Fibroblast of gingiva (primary cell): ENCODE results near the gene SLC1A7.

ENCODE experiments used
- DNase-seq: peaks from one replicate; pipeline ENCODE4 v3.0.0-alpha.2; 2011; ENCODE audit warnings: low read depth

Gene SLC1A7

DNA sequence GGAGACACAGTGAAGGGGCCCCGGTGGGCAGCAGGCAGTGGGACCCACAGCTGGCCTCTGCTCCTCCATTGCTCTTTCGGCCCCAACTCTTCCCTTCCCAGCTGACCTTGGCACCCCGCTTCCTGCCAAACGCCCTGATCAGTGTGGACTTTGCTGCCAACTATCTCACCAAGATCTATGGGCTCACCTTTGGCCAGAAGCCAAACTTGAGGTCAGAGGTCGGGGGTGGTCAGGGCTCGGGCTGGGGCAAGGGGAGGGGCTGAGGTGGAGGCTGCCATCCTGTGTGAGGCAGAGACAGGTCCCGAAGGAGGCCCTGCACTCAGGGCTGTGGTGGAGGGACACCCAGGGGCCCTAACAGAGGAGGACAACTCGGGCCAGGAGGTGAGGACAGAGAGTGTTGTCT, 66.7 kb downstream of the SLC1A7 start:
- no peak for DNase-seq

DNA sequence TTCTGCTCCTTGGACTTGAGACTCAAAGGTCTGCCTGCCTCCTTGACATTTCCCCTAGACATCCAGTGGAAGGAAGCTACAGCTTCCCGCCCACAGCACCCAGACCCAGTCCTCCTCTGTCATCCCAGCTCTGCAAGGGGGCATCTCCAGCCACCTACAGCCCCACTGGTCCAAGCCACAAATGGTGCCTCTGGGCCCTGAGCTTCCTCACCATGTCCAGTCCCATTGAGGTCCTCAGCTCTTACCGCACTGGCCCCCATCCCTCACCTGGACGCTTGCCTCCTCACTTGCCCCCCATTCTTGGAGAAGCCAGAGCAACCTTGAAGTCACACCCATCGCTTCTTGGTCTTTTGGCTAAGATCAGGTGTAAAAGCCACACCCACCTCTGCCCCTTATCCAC, 67.2 kb downstream of the SLC1A7 start:
- DNase-seq, result no peak

DNA sequence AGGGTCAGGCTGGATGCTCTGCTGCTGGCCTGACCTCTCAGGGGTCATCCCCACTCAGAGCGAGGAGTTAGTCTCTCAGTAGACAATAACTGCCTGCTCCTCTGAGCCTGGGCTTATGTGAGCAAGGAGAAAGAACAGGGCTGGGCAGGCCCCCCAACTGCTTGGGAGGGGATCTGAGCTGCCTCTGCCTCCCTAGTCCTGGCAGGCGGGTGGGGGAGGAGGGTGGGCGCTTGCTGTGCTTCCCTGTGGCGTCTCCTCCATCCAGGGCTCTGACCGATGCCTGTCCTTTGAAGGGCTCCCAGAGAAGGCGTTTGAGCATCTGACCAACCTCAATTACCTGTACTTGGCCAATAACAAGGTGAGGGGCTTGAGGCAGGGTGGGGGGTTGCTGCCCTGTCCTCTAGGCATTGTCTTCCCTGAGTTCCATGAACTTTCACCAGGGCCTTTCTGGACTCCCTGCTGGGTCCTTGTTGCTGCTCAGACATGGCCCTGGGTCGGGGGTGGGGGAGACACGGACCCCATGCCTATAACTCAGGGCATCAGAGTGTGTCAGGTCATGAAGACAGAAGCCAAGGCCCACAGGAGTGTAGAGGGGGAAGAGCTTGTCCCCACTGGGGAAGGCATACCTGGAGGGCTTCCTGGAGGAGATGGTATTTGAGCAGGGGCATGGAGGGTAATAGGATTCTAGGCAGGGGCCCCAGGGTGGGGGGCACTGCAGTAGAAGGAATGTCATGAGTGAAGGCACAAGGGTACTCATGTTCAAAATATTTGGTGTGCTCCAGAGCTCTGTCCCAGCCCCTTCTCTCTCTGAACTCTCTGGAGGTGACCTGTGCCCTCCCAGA, 67.9 kb downstream of the SLC1A7 start:
- no peak for DNase-seq

DNA sequence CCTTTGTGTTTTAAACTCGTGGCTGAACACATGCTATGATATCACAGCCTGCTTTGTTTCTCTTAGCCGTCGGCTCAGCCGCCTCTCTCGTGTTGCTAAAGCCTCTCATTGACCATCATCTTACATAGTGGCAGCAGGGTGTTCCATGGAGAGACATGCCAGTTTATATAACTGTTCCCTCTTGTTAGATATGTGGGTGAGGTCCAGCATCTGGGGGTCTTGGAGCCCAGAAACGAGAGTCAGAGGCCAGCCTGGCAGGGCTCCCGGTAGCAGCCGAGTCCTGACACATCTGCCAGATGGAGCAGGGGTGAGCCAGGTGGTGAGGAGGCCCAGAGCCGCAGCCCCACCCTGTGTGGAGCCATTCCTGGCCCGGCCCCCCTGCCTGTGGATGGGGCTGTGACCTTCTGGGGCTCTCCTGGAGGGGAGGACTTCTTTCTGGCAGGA, 68.5 kb downstream of the SLC1A7 start:
- no peak for DNase-seq

DNA sequence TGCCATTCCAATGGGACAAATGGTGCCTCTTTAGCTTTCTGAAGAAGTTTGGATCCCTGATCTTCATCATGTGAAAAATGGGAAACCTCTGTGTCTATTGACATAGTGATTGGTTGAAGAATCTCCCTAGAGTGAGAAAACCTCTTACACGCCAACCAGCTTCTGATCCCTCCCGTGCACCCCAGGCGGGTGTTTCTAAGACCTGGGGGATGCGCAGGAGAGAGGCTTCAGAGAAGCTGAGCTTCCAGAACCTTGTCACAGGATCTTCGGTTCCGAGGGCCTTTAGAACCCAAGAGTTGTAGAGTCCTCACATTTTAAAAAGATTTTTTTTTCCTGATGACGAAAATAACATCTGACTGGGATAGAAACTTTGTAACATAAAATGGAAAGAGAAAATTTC, 69.2 kb downstream of the SLC1A7 start:
- DNase-seq, result no peak

DNA sequence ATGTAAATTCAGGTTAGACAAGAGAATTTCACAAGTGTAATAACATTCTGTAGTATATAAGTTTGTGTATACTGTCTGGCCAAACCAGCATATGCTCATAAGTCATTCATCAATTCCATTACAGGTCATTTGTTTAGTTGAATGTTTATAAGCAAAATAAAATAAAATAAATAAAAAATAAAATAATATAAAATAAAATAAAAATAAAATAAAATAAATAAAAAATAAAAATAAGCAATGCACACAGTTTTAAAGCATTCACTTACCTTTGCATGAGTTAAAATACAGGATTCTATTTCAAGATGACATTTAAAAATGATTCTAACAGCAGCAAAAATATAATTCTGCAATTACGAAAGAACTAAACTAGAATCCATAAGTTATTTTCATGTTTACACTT, 70.5 kb downstream of the SLC1A7 start:
- DNase-seq, result no peak

DNA sequence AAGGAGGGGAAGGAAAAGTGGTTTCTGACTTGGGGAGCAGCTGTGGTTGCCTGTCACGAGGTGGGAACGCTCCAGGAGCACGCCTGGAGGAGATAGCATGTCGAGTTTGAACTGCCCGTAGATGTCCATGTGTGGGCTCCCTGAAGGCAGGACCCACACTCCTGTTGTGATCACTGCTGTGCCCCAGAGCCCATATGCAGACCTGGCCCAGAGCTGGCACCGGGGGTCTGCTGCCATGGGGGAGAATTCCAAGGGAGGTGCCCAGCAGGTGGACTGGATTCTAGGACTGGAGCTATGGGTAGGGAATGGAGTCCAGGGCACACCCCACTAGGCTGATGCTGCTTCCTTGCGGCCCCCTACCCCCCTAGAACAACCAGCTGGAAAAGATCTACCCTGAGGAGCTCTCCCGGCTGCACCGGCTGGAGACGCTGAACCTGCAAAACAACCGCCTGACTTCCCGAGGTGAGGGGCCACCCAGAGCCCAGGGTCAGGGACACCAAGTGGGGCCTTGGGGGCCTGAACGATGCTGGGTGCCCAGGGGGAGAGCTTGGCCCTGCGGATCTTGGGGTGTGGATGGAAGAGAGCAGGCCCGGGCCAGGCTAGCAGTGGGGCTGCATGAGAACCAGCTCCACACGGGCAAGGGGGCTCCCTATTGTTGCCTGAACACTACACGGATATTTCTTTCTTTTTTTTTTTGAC, 71.1 kb downstream of the SLC1A7 start:
- no peak for DNase-seq

DNA sequence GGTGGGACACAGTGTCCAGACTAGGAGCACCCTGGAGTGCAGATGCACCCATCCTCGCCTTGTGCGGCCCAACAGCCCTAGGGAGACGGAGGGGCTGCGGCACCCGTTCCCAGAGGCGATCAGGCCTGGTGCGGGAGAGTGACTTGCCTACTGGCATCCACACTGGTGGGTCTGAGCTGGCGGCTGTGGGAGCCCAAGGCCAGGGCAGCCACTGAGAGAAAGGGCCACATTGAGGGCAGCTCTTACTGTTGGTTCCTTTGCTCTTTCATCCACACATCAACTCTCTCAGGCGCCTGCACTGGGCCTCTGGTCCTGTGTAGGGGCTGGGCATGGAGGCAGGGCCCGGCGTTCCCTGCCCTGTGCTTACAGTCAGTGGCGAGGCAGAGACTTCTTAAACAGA, 71.8 kb downstream of the SLC1A7 start:
- DNase-seq, result no peak

DNA sequence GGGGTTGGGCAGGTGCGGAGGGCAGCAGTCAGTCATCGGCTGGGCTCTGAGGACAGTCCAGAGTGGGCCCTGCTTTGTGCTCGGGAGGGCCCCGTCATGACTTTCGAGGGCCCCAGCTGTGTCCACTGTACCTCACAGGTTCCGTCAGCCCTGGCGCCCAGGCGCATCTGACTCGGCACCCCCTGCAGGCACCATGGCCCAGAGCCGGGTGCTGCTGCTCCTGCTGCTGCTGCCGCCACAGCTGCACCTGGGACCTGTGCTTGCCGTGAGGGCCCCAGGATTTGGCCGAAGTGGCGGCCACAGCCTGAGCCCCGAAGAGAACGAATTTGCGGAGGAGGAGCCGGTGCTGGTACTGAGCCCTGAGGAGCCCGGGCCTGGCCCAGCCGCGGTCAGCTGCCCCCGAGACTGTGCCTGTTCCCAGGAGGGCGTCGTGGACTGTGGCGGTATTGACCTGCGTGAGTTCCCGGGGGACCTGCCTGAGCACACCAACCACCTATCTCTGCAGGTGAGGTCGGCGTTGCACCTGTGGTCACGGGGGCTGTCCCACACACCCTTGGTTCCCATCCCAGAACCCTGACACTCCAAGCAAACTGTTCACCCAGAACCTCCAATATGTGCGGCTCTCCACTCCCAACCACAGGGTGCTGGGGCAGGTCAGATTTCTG, 72.6 kb downstream of the SLC1A7 start:
- no peak for DNase-seq

DNA sequence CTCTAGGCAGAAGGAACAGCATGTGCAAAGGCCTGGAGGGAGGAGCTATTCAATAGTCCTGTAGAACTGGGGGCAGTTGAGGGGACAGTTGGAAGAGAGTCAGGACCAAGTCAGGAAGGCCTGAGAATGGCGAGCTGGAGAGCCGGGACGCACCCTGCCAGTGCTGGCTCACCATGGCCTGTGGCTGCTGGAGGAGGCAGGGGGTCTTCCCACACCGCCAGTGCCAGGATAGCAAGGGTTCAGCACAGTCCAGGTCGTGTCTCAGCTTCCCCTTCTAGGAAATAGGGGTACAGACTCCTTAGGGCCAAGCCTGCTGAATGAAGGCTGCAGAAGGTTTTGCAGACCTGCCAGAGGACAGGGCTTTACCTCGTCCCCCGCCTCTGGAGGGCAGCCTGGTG, 73.2 kb downstream of the SLC1A7 start:
- DNase-seq, result no peak

DNA sequence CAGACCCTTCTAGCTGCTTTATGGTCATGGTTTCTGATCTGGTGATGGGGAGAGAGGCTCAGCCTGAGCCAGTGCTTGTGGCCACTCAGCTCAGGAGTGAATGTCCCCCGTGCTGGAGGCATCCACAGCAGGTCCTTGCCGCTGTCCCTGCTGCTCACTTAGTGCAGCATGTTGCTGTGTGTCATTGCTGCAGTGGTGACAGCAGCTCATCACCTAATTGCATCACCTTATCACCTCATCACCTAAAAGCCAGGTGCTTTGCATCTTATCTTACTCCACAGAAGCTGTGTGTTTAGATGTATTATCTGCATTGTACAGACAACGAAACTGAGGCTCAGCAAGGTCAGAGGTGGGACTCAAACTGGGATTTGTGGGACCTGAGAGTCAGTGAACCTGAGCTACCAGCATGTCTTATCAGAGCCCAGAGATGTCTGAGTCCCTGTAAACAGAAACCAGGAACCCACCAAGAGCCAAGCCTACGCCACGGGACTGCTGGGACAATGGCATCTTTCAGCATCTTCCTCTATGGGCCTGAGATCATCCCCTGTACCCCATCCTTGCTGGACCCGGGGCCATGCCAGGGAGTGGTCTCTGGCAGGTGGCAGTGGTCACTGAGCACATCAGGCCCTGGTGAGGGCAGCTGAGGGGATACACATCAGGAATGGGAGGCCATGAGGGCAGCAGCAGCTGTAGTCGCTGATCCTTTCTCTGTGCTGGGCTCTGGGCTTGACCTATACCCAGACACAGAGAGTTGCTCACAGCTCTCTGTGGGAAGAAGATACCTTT, 73.9 kb downstream of the SLC1A7 start:
- no peak for DNase-seq

DNA sequence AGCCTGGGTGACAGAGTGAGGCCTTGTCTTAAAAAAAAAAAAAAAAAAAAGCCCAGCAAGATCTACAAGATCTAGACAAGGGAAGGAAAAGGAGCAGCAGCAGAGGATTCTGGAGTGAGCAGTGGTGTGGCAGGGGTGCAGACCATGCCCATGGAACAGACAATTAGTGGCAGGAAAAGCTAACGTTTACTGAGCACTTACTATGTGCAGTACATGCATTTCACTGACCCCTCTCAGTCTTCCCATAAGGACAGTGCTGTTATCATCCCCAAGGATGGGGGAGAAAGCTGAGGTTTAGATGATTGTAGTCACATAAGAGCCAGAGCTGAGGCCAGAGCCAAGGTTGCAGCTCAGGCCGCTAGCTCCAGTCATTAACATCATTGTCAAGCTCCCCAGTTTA, 74.6 kb downstream of the SLC1A7 start:
- DNase-seq, result no peak

DNA sequence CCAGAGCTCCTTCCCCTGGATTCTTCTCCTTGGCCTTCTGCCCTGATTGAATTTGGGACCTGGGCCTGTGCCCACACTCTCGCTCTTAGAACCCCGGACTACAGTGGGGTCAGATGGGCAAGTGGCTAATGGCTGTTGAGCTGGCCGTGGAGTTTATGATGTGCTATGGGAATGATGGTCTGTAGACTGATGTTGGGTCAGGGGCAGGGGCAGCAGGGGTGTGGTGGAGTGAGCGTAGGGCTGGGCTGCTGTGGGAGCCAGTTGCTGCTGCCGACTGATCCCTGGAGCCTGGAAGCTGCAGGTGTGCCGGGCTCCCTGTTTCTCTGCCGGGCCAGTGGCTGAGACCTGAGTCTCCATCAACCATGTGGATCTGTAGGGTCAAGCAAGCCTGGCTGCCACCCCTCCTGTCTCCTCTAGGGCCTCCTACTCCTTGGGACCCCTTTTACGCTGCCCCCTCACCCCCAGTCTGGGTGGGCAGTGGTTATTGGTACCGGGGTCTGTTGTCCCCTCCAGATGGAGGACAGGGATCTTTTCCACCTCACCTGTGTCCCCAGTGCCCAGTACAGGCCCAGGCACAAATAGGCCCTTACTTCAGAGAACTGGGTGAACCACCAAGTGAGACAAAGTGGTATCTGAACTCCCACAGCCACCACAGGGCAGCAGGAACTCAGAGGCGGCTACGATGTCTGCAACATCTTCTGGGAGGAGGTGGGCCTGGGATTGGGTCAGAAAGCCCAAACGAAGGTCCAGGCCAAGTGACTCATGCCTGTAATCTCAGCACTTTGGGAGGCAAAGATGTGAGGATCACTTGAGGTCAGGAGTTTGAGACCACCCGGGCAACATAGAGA, 75.3 kb downstream of the SLC1A7 start:
- no peak for DNase-seq

DNA sequence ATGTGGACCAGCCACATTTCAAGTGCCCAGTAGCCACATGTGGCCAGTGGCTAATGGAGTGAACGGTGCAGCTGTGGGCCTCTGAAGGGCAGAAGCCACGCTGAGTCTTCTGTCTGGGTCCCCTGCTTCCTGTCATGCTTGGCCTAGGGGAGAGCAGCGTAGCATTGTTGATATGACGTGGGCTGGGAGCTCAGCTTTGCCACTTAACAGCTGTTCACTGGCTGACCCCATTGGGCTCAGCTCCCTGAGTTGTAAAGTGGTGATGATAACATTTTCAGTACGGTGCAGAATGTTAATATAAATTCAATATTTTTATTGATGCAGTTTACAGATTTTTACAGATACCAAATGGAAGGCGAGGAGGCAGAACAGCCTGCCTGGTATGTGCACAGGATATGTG, 76.0 kb downstream of the SLC1A7 start:
- DNase-seq, result no peak

DNA sequence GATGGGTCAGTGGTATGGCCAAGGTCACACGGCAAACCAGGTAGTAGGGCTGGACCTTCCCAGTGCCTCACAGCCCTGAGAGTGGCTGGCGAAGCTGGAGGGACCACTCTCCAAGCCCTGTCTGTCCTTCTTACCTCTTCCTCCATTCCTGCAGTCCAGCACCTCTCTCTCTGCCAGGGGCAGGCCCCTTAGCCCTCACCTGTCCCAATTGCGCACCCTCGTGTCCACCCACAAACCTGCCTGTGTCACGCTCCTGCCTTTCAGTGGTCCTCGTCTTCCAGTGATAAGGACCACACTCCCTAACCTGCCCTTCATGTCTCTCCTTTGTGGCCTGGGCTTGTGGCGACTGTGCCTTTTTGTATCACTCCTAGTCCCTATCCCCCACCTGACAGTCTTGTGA, 77.0 kb downstream of the SLC1A7 start:
- no peak for DNase-seq

DNA sequence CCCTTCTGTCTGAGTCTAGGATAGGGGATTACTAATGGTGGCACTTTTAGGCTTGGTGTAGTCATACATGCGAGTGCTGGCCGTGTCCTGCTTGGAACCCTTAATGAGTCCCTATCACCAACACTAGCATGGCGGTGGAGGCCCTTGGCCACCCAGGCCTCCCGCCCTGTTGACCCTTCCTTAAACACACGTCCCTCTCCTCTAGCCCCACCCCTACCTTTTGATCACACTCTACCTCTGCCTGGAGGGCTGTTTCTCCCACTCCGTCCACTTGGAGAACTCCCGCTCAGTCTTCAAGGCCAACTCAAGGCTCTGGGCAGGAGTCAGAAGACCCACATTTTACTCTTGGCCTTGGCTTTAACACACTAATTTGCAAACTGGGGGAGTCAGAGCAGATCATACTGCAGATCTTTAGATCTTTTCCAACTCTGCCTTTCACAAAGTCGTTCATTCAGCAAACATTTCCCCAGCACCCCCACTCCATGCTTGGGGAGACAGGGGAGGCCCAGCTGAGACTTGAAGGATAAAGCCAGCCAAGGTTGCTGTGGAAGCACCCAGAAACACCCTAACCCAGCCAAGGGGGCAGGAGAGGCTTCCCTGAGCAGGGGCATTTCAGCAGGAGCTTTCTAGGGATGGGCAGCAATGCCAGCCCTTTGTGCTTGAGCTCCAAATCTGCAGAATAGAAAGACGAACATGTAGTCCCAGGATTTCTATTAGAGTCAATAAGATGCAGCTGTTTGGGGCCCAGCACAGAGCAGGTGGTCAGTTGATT, 78.5 kb downstream of the SLC1A7 start:
- no peak for DNase-seq

DNA sequence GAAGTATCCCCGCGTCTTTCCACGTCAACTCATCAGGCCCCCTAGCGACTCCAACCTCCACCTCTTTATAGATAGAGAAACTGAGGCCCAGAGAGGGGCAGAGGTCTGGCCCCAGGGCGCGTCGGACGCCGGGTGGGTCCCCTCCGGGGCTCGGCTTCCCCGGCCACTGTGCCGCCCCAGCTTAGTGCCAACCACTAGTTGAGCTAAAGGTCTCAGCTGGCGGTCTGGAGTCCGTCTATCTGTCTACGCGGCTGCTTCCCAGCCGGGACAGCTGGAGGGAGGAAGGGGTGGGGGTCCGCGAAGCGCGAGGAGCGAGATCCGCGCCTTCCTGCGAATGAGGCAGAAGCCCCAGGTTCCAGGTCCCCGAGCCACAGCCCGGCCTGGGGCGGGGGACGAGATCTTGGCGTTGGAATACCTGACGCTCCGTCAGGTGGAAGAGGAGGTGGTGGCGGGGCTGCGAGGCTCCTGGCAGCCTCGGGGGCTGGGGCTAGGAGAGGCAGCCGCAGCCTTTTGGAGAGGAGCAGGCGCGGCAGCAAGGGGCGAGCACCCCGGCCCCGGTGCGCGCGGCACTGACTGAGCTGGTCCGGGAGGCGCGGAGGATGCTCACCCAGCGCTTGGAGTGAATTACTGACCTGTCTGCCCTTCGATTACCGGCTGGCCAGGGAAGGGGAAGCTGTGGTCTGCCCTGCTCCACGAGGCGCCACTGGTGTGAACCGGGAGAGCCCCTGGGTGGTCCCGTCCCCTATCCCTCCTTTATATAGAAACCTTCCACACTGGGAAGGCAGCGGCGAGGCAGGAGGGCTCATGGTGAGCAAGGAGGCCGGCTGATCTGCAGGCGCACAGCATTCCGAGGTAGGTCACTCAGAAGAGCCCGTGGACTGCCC, 79.5 kb downstream of the SLC1A7 start:
- no peak for DNase-seq

DNA sequence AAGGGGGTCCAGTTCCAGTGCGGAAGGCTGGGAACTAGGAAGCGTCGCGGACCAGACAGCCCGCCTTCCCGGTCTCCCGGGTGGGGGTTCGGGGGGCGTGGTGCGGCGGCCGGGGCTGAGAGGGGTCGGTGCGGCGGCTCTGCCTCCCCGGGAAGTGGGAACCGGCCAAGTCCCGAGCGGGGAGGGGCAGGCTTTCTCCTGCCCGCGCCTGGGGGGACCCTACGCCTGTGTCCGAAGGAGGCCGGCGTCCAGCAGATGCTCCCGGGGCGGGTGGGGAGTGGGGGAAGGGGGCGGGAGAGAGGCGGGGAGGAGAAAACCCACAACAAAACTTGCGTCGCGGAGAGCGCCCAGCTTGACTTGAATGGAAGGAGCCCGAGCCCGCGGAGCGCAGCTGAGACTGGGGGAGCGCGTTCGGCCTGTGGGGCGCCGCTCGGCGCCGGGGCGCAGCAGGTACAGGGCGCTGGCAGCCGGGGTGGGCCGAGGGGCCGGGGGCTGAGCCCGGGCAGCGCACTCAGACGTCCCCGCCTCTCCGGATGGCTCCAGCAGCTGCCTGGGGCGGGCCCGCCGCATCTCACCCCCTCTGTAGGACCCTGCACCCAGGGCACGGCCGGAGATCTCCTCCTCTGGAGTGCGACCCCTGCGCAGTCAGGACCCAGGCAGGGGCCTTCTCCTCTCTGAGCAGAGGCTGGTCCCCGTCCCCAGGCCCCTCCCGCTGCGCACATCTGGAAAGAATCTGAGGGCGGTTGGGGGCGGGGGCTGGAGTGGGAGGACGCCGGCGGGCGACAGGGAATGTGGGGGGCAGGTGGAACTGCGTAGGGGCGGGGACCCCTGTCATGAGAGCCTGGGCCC, 80.4 kb downstream of the SLC1A7 start, which contains the start of gene PODN:
Gene PODN (plus strand): TSS at position 355 of the 849 bp plus-strand sequence. CDS start 7,643 bp downstream, outside the sequence.
- DNase-seq, result no peak
